Lower leg skin (tissue), 3 donors: Measurements from ENCODE around the gene MRPL12.

Experiments used
- POLR2A ChIP-seq, 2 donors: fragments of 450-650 bp; IDR thresholded peaks; one replicate each; pipeline ENCODE4 v1.6.1; 2016 to 2017; ENCODE audit warnings: antibody characterized with exemption in 2 of 2, mild to moderate bottlenecking in 1 of 2, moderate library complexity in 1 of 2
- TF ChIP-seq, protein P1 (sequence below), 3 donors: fragments of 450-650 bp; IDR thresholded peaks; one replicate each; pipeline ENCODE4 v1.5.1; 2016; ENCODE audit warnings: antibody characterized with exemption in 3 of 3, mild to moderate bottlenecking in 3 of 3, moderate library complexity in 2 of 3

DNA sequence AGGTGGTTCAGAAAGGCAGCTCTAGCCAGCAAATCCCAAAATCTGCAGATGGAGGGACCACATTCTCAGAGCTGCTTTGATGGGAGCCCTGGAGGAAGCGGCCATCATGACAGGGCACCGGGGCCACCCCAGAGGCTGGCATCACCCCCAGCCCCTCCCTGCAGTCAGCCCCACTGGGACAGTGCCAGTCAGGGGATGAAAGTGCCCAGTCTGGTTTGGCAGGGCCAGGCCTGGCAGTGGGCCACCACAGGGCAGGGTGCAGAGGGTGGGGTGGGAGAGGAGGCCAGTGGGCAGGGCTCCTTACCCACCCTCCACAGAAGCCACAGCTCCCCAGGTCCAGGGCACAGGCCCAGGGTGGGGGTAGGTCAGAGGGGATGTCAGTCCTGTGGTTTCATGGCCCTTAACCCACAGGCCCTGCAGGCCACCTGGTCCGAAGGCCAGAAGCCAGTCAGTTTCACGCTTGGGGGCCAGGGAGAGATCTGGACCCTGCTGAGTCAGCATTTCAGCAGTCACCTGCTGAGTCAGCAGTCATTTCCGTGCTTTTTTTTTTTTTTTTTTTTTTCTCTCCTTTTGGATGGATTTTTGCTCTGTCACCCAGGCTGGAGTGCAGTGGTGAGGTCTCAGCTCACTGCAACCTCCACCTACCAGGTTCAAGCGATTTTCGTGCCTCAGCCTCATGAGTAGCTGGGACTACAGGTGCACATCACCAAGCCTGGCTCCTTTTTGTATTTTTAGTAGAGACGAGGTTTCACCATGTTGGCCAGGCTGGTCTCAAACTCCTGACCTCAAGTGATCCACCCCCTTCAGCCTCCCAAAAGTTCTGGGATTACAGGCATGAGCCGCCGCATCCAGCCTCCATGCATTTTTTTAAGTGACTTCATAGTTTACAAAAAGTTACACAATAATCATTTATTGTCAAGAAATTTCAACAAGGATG is 19.3 kb downstream of the MRPL12 start:
- TF ChIP-seq, protein P1, sequence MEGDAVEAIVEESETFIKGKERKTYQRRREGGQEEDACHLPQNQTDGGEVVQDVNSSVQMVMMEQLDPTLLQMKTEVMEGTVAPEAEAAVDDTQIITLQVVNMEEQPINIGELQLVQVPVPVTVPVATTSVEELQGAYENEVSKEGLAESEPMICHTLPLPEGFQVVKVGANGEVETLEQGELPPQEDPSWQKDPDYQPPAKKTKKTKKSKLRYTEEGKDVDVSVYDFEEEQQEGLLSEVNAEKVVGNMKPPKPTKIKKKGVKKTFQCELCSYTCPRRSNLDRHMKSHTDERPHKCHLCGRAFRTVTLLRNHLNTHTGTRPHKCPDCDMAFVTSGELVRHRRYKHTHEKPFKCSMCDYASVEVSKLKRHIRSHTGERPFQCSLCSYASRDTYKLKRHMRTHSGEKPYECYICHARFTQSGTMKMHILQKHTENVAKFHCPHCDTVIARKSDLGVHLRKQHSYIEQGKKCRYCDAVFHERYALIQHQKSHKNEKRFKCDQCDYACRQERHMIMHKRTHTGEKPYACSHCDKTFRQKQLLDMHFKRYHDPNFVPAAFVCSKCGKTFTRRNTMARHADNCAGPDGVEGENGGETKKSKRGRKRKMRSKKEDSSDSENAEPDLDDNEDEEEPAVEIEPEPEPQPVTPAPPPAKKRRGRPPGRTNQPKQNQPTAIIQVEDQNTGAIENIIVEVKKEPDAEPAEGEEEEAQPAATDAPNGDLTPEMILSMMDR (IDR thresholded peaks at IDR 0.05) = no peak
- no peak for TF ChIP-seq POLR2A (IDR thresholded peaks at IDR 0.05)
